Measurements from ENCODE around the gene PIK3AP1.

The PIK3AP1 gene

GRCh38 chr10:96687317-96688012 lies 32.8 kb downstream of the PIK3AP1 start:
- Histone ChIP-seq H3K36me3 (ENCODE audit: control insufficient read depth in 1 of 2, insufficient read depth in 2 of 2, low read depth in 1 of 2, low read length in 2 of 2) (no peaks in the 10 kb centered on the region), H3K9me3 (ENCODE audit: control insufficient read depth, low read length) (no peaks in the 10 kb centered on the region), H3K27me3 (ENCODE audit: control insufficient read depth in 1 of 2, insufficient read depth in 1 of 2, low read length in 2 of 2) (peaks cover 6 to 10% of the 10 kb centered on the region in 2 experiments), H2BK120ac (ENCODE audit: low read depth, low read length) (no peak overlapping the region), H3K4ac (ENCODE audit: low read depth in 1 of 2, low read length in 2 of 2) (no peak overlapping the region), H3K18ac (ENCODE audit: low read depth in 1 of 2, low read length in 2 of 2) (no peak overlapping the region), H3K4me2 (ENCODE audit: low read length, poor library complexity, severe bottlenecking) (no peak overlapping the region), H3K4me1 (ENCODE audit: control insufficient read depth, insufficient read depth, low read depth, low read length) (peaks cover 6% of the 10 kb centered on the region), H2AK5ac (ENCODE audit: low read length, severe bottlenecking) (no peak overlapping the region), H2BK5ac (ENCODE audit: low read depth, low read length, poor library complexity, severe bottlenecking) (no peak overlapping the region), H3K27ac (ENCODE audit: low read length, poor library complexity, severe bottlenecking) (no peak overlapping the region), H3K9ac (ENCODE audit: low read length) (no peak overlapping the region), H4K8ac (ENCODE audit: low read length) (no peak overlapping the region), H3K79me1 (replicated peaks; ENCODE audit: low read length, poor library complexity, severe bottlenecking) (no peaks in the 10 kb centered on the region), H2BK12ac (ENCODE audit: low read length in 2 of 2) (no peak overlapping the region), H3K14ac (ENCODE audit: low read length in 2 of 2) (no peak overlapping the region), H3K23ac (ENCODE audit: low read length in 2 of 2) (no peak overlapping the region), H2AFZ (ENCODE audit: low read depth, low read length) (no peak overlapping the region), H2BK15ac (ENCODE audit: low read depth, poor library complexity, severe bottlenecking) (no peak overlapping the region), H4K91ac (ENCODE audit: low read length) (no peak overlapping the region), H3K4me3 (ENCODE audit: insufficient read depth in 1 of 2, low read depth in 1 of 2, low read length in 2 of 2) (no peak overlapping the region)
- 87% methylated on average over 7 of the region's 8 CpGs for WGBS
- no peak for DNase-seq

- Histone ChIP-seq H3K4me3 (ENCODE audit: insufficient read depth in 1 of 2, low read depth in 1 of 2, low read length in 2 of 2) (no peak overlapping the region), H3K9me3 (ENCODE audit: control insufficient read depth, low read length) (no peaks in the 10 kb centered on the region), H3K36me3 (ENCODE audit: control insufficient read depth in 1 of 2, insufficient read depth in 2 of 2, low read depth in 1 of 2, low read length in 2 of 2) (no peaks in the 10 kb centered on the region), H2BK120ac (ENCODE audit: low read depth, low read length) (no peak overlapping the region), H2BK15ac (ENCODE audit: low read depth, poor library complexity, severe bottlenecking) (no peak overlapping the region), H3K27ac (ENCODE audit: low read length, poor library complexity, severe bottlenecking) (no peak overlapping the region), H3K14ac (ENCODE audit: low read length in 2 of 2) (no peak overlapping the region), H4K91ac (ENCODE audit: low read length) (no peak overlapping the region), H3K18ac (ENCODE audit: low read depth in 1 of 2, low read length in 2 of 2) (no peak overlapping the region), H3K23ac (ENCODE audit: low read length in 2 of 2) (no peak overlapping the region), H3K4ac (ENCODE audit: low read depth in 1 of 2, low read length in 2 of 2) (no peak overlapping the region), H2BK12ac (ENCODE audit: low read length in 2 of 2) (no peak overlapping the region), H2AK5ac (ENCODE audit: low read length, severe bottlenecking) (no peak overlapping the region), H2AFZ (ENCODE audit: low read depth, low read length) (no peak overlapping the region), H3K4me1 (ENCODE audit: control insufficient read depth, insufficient read depth, low read depth, low read length) (peaks cover 6% of the 10 kb centered on the region), H4K8ac (ENCODE audit: low read length) (no peak overlapping the region), H2BK5ac (ENCODE audit: low read depth, low read length, poor library complexity, severe bottlenecking) (no peak overlapping the region), H3K27me3 (ENCODE audit: control insufficient read depth in 1 of 2, insufficient read depth in 1 of 2, low read length in 2 of 2) (peaks cover 6 to 10% of the 10 kb centered on the region in 2 experiments), H3K79me1 (replicated peaks; ENCODE audit: low read length, poor library complexity, severe bottlenecking) (no peaks in the 10 kb centered on the region), H3K4me2 (ENCODE audit: low read length, poor library complexity, severe bottlenecking) (no peak overlapping the region), H3K9ac (ENCODE audit: low read length) (no peak overlapping the region)
- 84% methylated on average over 7 of the region's 7 CpGs for WGBS
- no peak for DNase-seq
These were observed 33.8 kb downstream of the PIK3AP1 start for GRCh38 chr10:96686514-96686913.

GRCh38 chr10:96685306-96685705 lies 35.0 kb downstream of the PIK3AP1 start:
- Histone ChIP-seq H3K36me3 (ENCODE audit: control insufficient read depth in 1 of 2, insufficient read depth in 2 of 2, low read depth in 1 of 2, low read length in 2 of 2) (no peaks in the 10 kb centered on the region), H2BK120ac (ENCODE audit: low read depth, low read length) (no peak overlapping the region), H3K4me2 (ENCODE audit: low read length, poor library complexity, severe bottlenecking) (no peak overlapping the region), H3K4me3 (ENCODE audit: insufficient read depth in 1 of 2, low read depth in 1 of 2, low read length in 2 of 2) (no peak overlapping the region), H3K79me1 (replicated peaks; ENCODE audit: low read length, poor library complexity, severe bottlenecking) (no peaks in the 10 kb centered on the region), H4K8ac (ENCODE audit: low read length) (no peak overlapping the region), H3K23ac (ENCODE audit: low read length in 2 of 2) (no peak overlapping the region), H3K9ac (ENCODE audit: low read length) (no peak overlapping the region), H3K4me1 (ENCODE audit: control insufficient read depth, insufficient read depth, low read depth, low read length) (peaks cover 1% of the 10 kb centered on the region), H2BK15ac (ENCODE audit: low read depth, poor library complexity, severe bottlenecking) (no peak overlapping the region), H3K14ac (ENCODE audit: low read length in 2 of 2) (no peak overlapping the region), H3K27me3 (ENCODE audit: control insufficient read depth in 1 of 2, insufficient read depth in 1 of 2, low read length in 2 of 2) (peaks cover 6% of the 10 kb centered on the region in 2 experiments), H3K9me3 (ENCODE audit: control insufficient read depth, low read length) (no peaks in the 10 kb centered on the region), H3K18ac (ENCODE audit: low read depth in 1 of 2, low read length in 2 of 2) (no peak overlapping the region), H2BK5ac (ENCODE audit: low read depth, low read length, poor library complexity, severe bottlenecking) (no peak overlapping the region), H2AFZ (ENCODE audit: low read depth, low read length) (no peak overlapping the region), H2AK5ac (ENCODE audit: low read length, severe bottlenecking) (no peak overlapping the region), H2BK12ac (ENCODE audit: low read length in 2 of 2) (no peak overlapping the region), H3K4ac (ENCODE audit: low read depth in 1 of 2, low read length in 2 of 2) (no peak overlapping the region), H3K27ac (ENCODE audit: low read length, poor library complexity, severe bottlenecking) (no peak overlapping the region), H4K91ac (ENCODE audit: low read length) (no peak overlapping the region)
- no peak for DNase-seq
- 83% methylated on average over 3 of the region's 3 CpGs for whole genome bisulfite sequencing

- H3K4ac ChIP-seq (ENCODE audit: low read depth in 1 of 2, low read length in 2 of 2), result no peak overlapping the region
- H3K9ac ChIP-seq (ENCODE audit: low read length), result no peak overlapping the region
- H2AFZ ChIP-seq (ENCODE audit: low read depth, low read length), result no peak overlapping the region
- H3K4me2 ChIP-seq (ENCODE audit: low read length, poor library complexity, severe bottlenecking), result no peak overlapping the region
- no peak overlapping the region for H4K8ac ChIP-seq (ENCODE audit: low read length)
- no peak overlapping the region for H4K91ac ChIP-seq (ENCODE audit: low read length)
- no peak overlapping the region for H3K4me3 ChIP-seq (ENCODE audit: insufficient read depth in 1 of 2, low read depth in 1 of 2, low read length in 2 of 2)
- no peaks in the 10 kb centered on the region for H3K79me1 ChIP-seq (replicated peaks; ENCODE audit: low read length, poor library complexity, severe bottlenecking)
- H3K27me3 ChIP-seq (ENCODE audit: control insufficient read depth in 1 of 2, insufficient read depth in 1 of 2, low read length in 2 of 2), result peaks cover 6% of the 10 kb centered on the region in 2 experiments
- no peak overlapping the region for H3K18ac ChIP-seq (ENCODE audit: low read depth in 1 of 2, low read length in 2 of 2)
- H2BK5ac ChIP-seq (ENCODE audit: low read depth, low read length, poor library complexity, severe bottlenecking), result no peak overlapping the region
- H3K4me1 ChIP-seq (ENCODE audit: control insufficient read depth, insufficient read depth, low read depth, low read length), result peaks cover 1% of the 10 kb centered on the region
- no peak for DNase-seq
- H2AK5ac ChIP-seq (ENCODE audit: low read length, severe bottlenecking), result no peak overlapping the region
- H3K14ac ChIP-seq (ENCODE audit: low read length in 2 of 2), result no peak overlapping the region
- H3K36me3 ChIP-seq (ENCODE audit: control insufficient read depth in 1 of 2, insufficient read depth in 2 of 2, low read depth in 1 of 2, low read length in 2 of 2), result no peaks in the 10 kb centered on the region
- no peak overlapping the region for H2BK15ac ChIP-seq (ENCODE audit: low read depth, poor library complexity, severe bottlenecking)
- H2BK120ac ChIP-seq (ENCODE audit: low read depth, low read length), result no peak overlapping the region
- no peak overlapping the region for H3K23ac ChIP-seq (ENCODE audit: low read length in 2 of 2)
- H3K27ac ChIP-seq (ENCODE audit: low read length, poor library complexity, severe bottlenecking), result no peak overlapping the region
- H3K9me3 ChIP-seq (ENCODE audit: control insufficient read depth, low read length), result no peaks in the 10 kb centered on the region
- H2BK12ac ChIP-seq (ENCODE audit: low read length in 2 of 2), result no peak overlapping the region
- WGBS, result 83% methylated on average over 1 of the region's 4 CpGs
These were observed 35.5 kb downstream of the PIK3AP1 start for GRCh38 chr10:96684826-96685225.
